ENCODE results near the gene TULP4.

DNA sequence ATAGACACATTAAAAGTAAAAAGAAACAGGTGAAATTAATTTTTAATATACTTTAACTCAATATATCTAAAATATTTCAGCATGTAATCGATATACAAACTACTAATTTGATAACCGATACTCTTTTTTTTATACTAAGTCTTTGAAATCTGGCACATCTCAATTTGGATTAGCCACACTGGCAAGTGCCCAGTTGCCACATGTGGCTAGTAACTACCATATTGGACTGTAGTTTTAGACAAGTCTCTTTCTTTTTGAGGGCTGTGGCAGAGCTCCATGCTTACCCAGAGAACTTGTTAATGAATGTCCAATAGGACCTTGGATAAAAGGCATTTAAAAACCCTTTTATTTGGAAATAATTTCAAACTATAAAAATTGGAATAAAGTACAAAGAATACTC is 17.8 kb downstream of the TULP4 start:
- TF ChIP-seq POLR2AphosphoS5 (IDR thresholded peaks at IDR 0.05) (no peak), CTCF (IDR thresholded peaks at IDR 0.05) (no peak), POLR2A (IDR thresholded peaks at IDR 0.05) (no peak), EP300 (IDR thresholded peaks at IDR 0.05) (no peak)
